Adrenal gland (tissue), 12 donors: ENCODE measurements around the gene ITPK1. TPM values are rescaled to one million over a fixed set of nuclear protein-coding genes. Genes with fewer than 3 reads are reported as not detected.

ENCODE experiments used
- DNase-seq, 7 donors: peaks; one replicate each; pipeline ENCODE4 v3.0.0-alpha.2; 2019 to 2020
- H3K27ac ChIP-seq, 5 donors: fragments of 200-600 bp; sonication (generic) in 4 of 5; 1 replicate in 3 of 5; 2 replicates in 2 of 5; pipeline versions ENCODE4 v1.5.1 to v1.8.0; 2016 to 2020; ENCODE audit warnings: mild to moderate bottlenecking in 1 of 5
- H3K27me3 ChIP-seq: fragments of 200-600 bp; 2 replicates; pipeline ENCODE4 v1.8.0; 2021
- H3K36me3 ChIP-seq, 2 donors: fragments of 200-600 bp; replicated peaks in 1 of 2; 1 replicate in 1 of 2; 2 replicates in 1 of 2; pipeline versions ENCODE4 v1.5.1 to v1.8.0; 2018 to 2022
- H3K4me1 ChIP-seq, 2 donors: fragments of 200-600 bp; replicated peaks in 1 of 2; 1 replicate in 1 of 2; 2 replicates in 1 of 2; pipeline versions ENCODE4 v1.5.1 to v1.8.0; 2018 to 2021
- H3K4me3 ChIP-seq, 4 donors: fragments of 200-600 bp; sonication (generic) in 3 of 4; one replicate each; pipeline ENCODE4 v1.5.1; 2016 to 2018
- H3K9me3 ChIP-seq, 3 donors: fragments of 200-600 bp; sonication (generic) in 1 of 3; replicated peaks in 1 of 3; 1 replicate in 2 of 3; 2 replicates in 1 of 3; pipeline versions ENCODE4 v1.5.1 to v1.8.0; 2016 to 2021
- POLR2A ChIP-seq, 2 donors: fragments of 450-650 bp; IDR thresholded peaks; one replicate each; pipeline ENCODE4 v1.6.1; 2017; ENCODE audit warnings: antibody characterized with exemption in 2 of 2, mild to moderate bottlenecking in 2 of 2, moderate library complexity in 1 of 2
- WGBS, 4 donors: extraction: QIAGEN DNeasy Blood & Tissue Kit in 2 of 4; methylation state at CpG; one replicate each; pipeline versions ENCODE4 v1.1.5 to v1.1.7; 2013 to 2017; 5-methylcytosine and 5-hydroxymethylcytosine counted together
- intact Hi-C, 2 donors: fragments of 100-400 bp; cut with DNase I; formaldehyde crosslinking; loops; one replicate each; pipeline versions ENCODE4 v1.14.1 to v1.15.0; 2022 to 2023
- polyA plus RNA-seq, 3 donors: library from polyadenylated mRNA; stranded (reverse); fragments of 200-250 nt in 2 of 3; fragments of 350-450 nt in 1 of 3; fragmentation: Illumina TruSeq in 1 of 3; extraction: RNeasy Lipid Tissue Mini Kit (QIAGEN cat#74804) in 1 of 3; gene quantifications; one replicate each; pipeline ENCODE4 v1.2.3, GENCODE V29; 2013 to 2014
- total RNA-seq, 9 donors: library from RNA; depleted of rRNA in 4 of 9; stranded (reverse); fragments of >200 nt in 4 of 9; fragments of 120-200 nt in 1 of 9; fragmentation: NEBNext Ultra II Directional in 1 of 9; extraction: Animal tissue kit (Norgen Biotek cat#: 25700) in 1 of 9; gene quantifications; one replicate each; pipeline versions ENCODE4 v1.1.0 to v1.2.4, GENCODE V29; 2013 to 2023
- TF ChIP-seq, protein P1 (sequence below), 6 experiments: fragments of 450-650 bp in 4 of 6; fragments of 200-600 bp in 2 of 6; sonication (generic) in 1 of 6; IDR thresholded peaks; 1 replicate in 5 of 6; 2 replicates in 1 of 6; pipeline versions ENCODE4 v1.5.1 to v1.8.0; 2016 to 2021; ENCODE audit warnings: antibody characterized with exemption in 6 of 6, mild to moderate bottlenecking in 2 of 6, moderate library complexity in 1 of 6
- donor health status: healthy with polysubstance abuse.
- donor health status: Bipolar disorder and iron deficiency.
- donor health status: DM: yes; HTN: yes; CAD: no.
- donor health status: DM: no; HTN: no; CAD: no.
- donor health status: DM: no; HTN: no; CAD: no.
- donor health status: DM: yes; HTN: yes; CAD: no.

Gene ITPK1
- total and polyA plus RNA-seq, 12 donors, result 28.1 to 182 (median 49.2) TPM

DNA sequence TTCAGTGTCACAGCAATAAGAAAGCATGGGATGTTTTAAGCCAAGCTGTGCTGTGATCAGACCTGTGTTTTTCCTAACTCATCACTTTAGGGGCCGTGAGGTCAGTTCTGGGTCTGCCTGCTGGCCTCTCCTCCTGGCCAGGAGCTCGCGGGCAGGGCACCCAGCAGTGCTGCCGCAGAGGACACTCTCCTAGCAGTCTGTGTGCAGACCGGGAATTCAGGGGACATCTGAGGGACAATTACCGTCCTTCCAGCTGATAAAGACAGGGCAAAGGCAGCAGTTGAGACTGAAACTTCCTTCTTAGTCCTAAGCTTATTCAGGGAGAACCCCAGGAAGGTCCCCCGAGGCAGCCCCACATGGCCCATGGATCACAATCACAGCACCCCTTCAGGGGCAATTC lies 103.2 kb downstream of the ITPK1 start:
- WGBS, 4 donors, result 55 to 79% (median 74%) methylated on average over 5 to 7 of the region's 7 CpGs
- Histone ChIP-seq H3K4me1 (peaks cover 31 to 50% of the 10 kb centered on the region in 2 donors), H3K36me3 (no peaks in the 10 kb centered on the region), H3K4me3 (no peak overlapping the region), H3K9me3 (no peaks in the 10 kb centered on the region), H3K27ac (peak overlapping the region in 3 of 5 donors; percentile 31 to 63 (median 37)), H3K27me3 (no peaks in the 10 kb centered on the region)
- intact Hi-C loops, result no loop called here
- TF ChIP-seq, protein P1, sequence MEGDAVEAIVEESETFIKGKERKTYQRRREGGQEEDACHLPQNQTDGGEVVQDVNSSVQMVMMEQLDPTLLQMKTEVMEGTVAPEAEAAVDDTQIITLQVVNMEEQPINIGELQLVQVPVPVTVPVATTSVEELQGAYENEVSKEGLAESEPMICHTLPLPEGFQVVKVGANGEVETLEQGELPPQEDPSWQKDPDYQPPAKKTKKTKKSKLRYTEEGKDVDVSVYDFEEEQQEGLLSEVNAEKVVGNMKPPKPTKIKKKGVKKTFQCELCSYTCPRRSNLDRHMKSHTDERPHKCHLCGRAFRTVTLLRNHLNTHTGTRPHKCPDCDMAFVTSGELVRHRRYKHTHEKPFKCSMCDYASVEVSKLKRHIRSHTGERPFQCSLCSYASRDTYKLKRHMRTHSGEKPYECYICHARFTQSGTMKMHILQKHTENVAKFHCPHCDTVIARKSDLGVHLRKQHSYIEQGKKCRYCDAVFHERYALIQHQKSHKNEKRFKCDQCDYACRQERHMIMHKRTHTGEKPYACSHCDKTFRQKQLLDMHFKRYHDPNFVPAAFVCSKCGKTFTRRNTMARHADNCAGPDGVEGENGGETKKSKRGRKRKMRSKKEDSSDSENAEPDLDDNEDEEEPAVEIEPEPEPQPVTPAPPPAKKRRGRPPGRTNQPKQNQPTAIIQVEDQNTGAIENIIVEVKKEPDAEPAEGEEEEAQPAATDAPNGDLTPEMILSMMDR (IDR thresholded peaks at IDR 0.05), result no peak
- TF ChIP-seq POLR2A (IDR thresholded peaks at IDR 0.05), result no peak
- DNase-seq, result no peak

DNA sequence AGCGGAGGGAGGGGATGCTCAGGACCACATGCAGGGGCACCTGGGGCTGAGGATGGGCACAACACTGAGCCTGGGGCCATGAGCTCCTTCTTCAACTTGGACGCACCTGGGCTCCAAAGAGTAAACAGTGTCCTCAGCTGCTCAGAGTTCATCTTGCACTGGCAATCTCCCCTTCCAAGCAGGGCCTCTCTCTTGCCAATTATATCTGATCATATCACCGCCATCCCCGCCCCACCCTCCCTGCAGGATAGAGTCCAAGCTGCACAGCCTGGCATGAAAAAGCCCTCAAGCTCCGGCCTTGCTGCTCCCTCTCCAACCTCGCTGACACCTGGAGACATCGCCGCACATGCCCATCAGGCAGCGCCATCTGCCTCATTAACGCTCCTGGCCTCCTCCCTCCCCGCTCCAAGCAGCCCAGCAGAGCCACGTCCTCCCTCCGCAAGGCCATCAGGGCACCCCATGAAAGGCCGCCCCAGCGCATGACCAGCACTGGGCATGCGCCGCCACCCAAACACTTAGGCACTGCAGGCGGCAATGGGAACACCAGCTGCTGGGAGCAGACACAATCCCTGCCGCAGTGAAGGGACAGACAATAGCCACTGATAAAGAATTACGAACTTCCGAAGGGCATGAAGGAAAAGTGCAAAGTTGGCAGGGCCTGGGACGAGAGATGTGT lies 103.9 kb downstream of the ITPK1 start:
- Histone ChIP-seq H3K4me3 (no peak overlapping the region), H3K36me3 (no peaks in the 10 kb centered on the region), H3K9me3 (no peaks in the 10 kb centered on the region), H3K27ac (peak overlapping the region in 2 of 5 donors; percentile 31 to 63), H3K27me3 (no peaks in the 10 kb centered on the region), H3K4me1 (peaks cover 31 to 51% of the 10 kb centered on the region in 2 donors)
- 76 to 82% (median 82%) methylated on average over 13 to 22 of the region's 22 CpGs for WGBS, 4 donors
- DNase-seq, result peak in 5 of 7 donors; percentile 34 to 79 (median 42)
- TF ChIP-seq, protein P1 (IDR thresholded peaks at IDR 0.05), result no peak
- TF ChIP-seq POLR2A (IDR thresholded peaks at IDR 0.05), result no peak
- intact Hi-C loops, result no loop called here

DNA sequence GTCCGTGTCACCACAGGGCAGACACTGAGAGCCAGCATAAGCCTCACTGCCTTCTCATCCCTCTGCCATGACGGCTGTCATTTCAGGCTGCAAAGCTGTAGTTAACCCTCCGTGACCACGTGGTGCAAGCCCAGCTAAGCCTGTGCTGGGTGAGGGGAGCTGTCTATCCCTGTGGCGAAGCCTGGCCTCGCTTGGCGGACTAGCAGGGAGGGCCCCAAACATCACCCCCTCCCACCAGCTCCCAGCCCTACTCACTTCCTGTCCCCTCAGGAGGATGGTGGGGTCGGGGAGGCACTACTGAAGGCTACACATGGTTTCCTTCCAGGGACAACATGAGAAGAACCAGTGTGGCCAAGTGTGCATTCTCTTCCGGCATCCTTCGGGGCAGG lies 104.6 kb downstream of the ITPK1 start:
- Histone ChIP-seq H3K36me3 (no peaks in the 10 kb centered on the region), H3K27me3 (no peaks in the 10 kb centered on the region), H3K9me3 (no peaks in the 10 kb centered on the region), H3K4me3 (no peak overlapping the region), H3K4me1 (peaks cover 32 to 55% of the 10 kb centered on the region in 2 donors), H3K27ac (peak overlapping the region in 1 of 5 donors; percentile 31)
- intact Hi-C loops, result no loop called here
- TF ChIP-seq POLR2A (IDR thresholded peaks at IDR 0.05), result no peak
- TF ChIP-seq, protein P1 (IDR thresholded peaks at IDR 0.05), result no peak
- WGBS, 4 donors, result 83 to 97% (median 85%) methylated on average over 5 to 10 of the region's 10 CpGs
- no peak for DNase-seq

DNA sequence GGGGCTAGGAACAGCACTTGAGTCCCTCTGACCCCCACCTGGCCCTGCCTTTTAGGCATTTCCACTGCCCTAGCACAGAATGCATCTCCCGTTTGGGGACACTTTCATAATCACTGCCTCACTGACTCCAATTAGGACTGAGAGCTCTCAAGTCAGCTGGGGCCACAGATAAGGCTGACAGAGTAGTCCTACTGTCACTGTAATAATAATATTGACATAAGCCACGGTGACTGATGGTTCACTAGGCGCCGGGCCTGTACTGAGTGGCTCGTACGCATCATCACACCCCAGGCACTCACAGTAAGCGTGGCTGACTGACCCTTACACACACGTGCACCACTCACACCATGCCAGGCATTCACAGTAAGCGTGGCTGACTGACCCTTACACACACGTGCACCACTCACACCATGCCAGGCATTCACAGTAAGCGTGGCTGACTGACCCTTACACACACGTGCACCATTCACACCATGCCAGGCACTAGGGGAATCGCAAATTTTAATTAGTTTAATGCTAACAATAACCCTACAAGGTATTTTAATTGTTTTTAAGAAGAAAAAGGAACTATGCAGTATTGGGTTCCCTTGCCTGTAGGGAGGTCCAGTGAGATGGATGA lies 105.1 kb downstream of the ITPK1 start:
- intact Hi-C loops, result no loop called here
- H3K27ac ChIP-seq, result peak overlapping the region in 1 of 5 donors; percentile 85

More for the DNA sequence above, 105.1 kb downstream of the ITPK1 start:
- peak in 1 of 7 donors; percentile 75 for DNase-seq
- Histone ChIP-seq H3K4me3 (no peak overlapping the region), H3K36me3 (no peaks in the 10 kb centered on the region), H3K27me3 (no peaks in the 10 kb centered on the region), H3K9me3 (no peaks in the 10 kb centered on the region), H3K4me1 (peaks cover 32 to 55% of the 10 kb centered on the region in 2 donors)
- 88 to 92% (median 89%) methylated on average over 13 of the region's 13 CpGs for WGBS, 4 donors
- TF ChIP-seq POLR2A (IDR thresholded peaks at IDR 0.05), result no peak
- TF ChIP-seq, protein P1 (IDR thresholded peaks at IDR 0.05), result no peak
